Endothelial cell of umbilical vein (primary cell): ENCODE results near the gene RAI1.

ENCODE experiments used
- CTCF ChIP-seq, 2 donors: IDR thresholded peaks; 1 replicate in 1 of 2; 2 replicates in 1 of 2; pipeline ENCODE4 v1.5.1; 2011; ENCODE audit warnings: low read length in 2 of 2, mild to moderate bottlenecking in 2 of 2, moderate library complexity in 2 of 2, control low read depth in 1 of 2, inconsistent platforms in 1 of 2, low read depth in 1 of 2; ENCODE audit not compliant: insufficient read depth in 1 of 2; ENCODE audit errors: extremely low read depth in 1 of 2
- EZH2 ChIP-seq: IDR thresholded peaks from 2 replicates; pipeline ENCODE4 v1.6.1; 2012; ENCODE audit warnings: borderline replicate concordance, low read depth, mild to moderate bottlenecking, moderate library complexity, low read length, inconsistent platforms; ENCODE audit not compliant: severe bottlenecking
- GATA2 ChIP-seq: IDR thresholded peaks from 2 replicates; pipeline ENCODE4 v1.7.0; 2011; ENCODE audit warnings: low read depth, mild to moderate bottlenecking, moderate library complexity, mixed read lengths, low read length; ENCODE audit not compliant: insufficient read length, insufficient read depth
- JUN ChIP-seq: IDR thresholded peaks from 2 replicates; pipeline ENCODE4 v1.6.1; 2011; ENCODE audit warnings: borderline replicate concordance, low read depth; ENCODE audit not compliant: insufficient read length, insufficient read depth
- POLR2A ChIP-seq: IDR thresholded peaks from 2 replicates; pipeline ENCODE4 v1.6.1; 2012; ENCODE audit warnings: low read depth, mild to moderate bottlenecking, control low read depth, low read length
- POLR2AphosphoS5 ChIP-seq: IDR thresholded peaks from 2 replicates; pipeline ENCODE4 v1.6.1; 2012; ENCODE audit warnings: low read depth, mild to moderate bottlenecking, control low read depth, low read length, moderate library complexity; ENCODE audit not compliant: insufficient read depth
- TF ChIP-seq, protein P1 (sequence below): IDR thresholded peaks from 2 replicates; pipeline ENCODE4 v1.6.1; 2011; ENCODE audit not compliant: insufficient read depth, insufficient read length

DNA sequence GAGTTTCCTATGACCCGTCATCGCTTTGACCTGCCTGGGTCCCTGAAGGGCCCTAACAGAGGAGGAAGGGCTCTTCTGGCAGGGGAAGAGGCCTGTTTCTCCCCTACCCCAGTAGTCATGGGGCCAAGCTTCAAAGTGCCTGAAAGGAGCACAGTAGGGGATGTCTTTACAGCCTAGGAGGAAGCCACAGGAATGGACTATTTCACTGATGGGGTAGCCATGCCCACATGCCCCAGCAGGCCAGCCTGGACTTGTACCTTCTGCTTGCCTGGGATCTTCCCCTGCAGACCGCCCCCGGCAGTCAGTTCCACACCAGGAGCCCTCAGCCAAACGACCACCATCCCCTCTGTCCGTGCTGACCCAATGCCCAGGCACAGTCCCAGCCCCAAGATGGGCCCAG, 47.9 kb upstream of the RAI1 start:
- TF ChIP-seq CTCF (IDR thresholded peaks at IDR 0.05; ENCODE audit: extremely low read depth in 1 of 2, insufficient read depth in 1 of 2, low read depth in 1 of 2, low read length in 2 of 2) (no peak), POLR2AphosphoS5 (no peak), EZH2 (no peak), POLR2A (no peak), JUN (no peak), GATA2 (no peak)
- TF ChIP-seq, protein P1, sequence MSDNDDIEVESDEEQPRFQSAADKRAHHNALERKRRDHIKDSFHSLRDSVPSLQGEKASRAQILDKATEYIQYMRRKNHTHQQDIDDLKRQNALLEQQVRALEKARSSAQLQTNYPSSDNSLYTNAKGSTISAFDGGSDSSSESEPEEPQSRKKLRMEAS, result no peak
